Measurements from ENCODE around the gene CCDC28B.

Gene CCDC28B

DNA sequence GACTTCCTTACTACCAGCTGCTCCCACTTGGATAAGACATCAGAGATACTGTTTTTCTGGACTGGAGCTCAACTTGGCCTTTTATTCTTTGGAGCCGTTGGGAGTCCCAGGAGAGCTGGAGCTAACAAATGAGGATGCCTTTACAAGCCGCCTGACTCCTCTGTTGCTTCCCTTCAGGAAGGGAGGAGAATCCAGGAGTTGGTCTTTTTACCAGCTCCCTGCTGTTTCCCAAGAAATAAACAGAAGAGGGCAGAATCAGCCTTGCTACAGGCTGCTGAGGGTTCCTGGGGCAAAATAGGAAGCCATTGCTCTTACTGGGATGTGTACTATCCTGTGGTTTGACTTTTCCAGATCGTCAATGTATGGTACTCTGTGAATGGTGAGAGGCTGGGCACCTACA is 23.3 kb downstream of the CCDC28B start:
- no peak for DNase-seq

GRCh38 chr1:32224285-32224684 is 23.9 kb downstream of the CCDC28B start:
- DNase-seq, result no peak

DNA sequence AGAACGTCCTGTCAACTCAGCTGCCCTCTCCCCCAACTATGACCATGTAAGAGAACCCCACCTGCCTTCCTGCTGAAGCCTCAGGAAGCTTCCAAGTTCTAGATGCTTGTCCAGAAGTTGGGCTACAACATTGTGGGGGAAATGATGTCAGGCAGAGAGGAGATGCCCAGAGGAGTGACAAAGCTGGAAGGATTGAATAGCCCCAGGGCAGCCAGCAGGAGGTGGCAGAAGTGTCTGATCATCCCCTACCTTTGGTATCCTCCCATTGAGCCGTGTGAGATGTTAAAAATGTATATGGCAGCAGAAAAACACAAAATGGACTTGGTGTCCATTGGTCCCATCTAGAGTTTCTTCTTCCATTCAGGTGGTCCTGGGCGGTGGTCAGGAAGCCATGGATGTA is 28.4 kb downstream of the CCDC28B start:
- no peak for DNase-seq

DNA sequence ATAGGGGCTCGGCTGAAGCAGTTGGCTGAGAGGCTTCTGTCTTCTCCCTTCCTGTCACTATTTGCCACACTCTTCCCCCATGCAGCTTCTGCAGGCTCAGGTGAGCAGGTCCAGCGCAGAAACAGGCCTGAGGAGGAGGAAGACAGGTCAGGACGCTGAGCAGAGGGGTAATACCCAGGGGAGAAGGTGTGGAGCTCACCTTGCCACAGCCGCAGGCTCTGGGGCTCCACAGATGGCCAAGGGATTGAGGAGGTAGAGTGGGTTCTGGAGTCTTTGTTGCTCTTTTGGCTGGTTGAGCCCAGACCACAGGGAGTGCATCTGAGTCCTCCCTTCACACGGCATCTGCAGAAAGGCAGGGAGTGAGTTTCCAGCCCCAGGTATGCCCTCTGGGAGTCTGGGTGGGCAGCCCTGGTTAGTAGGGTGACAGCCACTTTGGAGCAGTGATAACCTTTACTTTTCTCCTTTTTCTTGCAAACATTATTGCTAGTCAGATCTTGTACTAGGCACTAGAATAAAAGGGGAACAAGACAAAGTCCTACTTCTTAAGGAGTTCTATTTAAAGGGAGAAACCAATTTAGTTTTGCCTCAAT is 31.5 kb downstream of the CCDC28B start:
- DNase-seq, result no peak

GRCh38 chr1:32232558-32233304 is 32.3 kb downstream of the CCDC28B start:
- DNase-seq, result no peak

DNA sequence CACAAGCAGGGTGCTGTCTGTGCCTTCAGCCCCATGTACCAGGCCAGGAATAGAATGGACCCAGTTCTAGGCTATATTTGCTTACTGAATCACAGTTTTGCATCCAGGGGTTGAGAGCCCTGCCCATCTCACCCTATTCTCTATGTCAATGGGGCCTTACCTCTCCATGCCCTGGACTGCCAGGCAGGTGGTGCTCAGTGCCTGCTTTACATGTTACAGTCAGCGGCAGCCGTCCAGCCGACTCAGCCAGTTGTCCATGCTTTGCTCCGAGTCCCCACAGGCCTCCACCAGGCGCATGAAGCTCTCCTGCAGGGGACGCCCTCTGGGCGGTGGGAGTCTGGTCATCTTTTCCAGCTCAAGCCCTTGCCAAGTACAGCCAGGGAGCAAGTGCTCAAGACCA is 34.4 kb downstream of the CCDC28B start:
- DNase-seq, result no peak

- no peak for DNase-seq
These were observed 38.9 kb downstream of the CCDC28B start for GRCh38 chr1:32239337-32239736.

- DNase-seq, result no peak
These were observed 39.4 kb downstream of the CCDC28B start for GRCh38 chr1:32239790-32240139.

DNA sequence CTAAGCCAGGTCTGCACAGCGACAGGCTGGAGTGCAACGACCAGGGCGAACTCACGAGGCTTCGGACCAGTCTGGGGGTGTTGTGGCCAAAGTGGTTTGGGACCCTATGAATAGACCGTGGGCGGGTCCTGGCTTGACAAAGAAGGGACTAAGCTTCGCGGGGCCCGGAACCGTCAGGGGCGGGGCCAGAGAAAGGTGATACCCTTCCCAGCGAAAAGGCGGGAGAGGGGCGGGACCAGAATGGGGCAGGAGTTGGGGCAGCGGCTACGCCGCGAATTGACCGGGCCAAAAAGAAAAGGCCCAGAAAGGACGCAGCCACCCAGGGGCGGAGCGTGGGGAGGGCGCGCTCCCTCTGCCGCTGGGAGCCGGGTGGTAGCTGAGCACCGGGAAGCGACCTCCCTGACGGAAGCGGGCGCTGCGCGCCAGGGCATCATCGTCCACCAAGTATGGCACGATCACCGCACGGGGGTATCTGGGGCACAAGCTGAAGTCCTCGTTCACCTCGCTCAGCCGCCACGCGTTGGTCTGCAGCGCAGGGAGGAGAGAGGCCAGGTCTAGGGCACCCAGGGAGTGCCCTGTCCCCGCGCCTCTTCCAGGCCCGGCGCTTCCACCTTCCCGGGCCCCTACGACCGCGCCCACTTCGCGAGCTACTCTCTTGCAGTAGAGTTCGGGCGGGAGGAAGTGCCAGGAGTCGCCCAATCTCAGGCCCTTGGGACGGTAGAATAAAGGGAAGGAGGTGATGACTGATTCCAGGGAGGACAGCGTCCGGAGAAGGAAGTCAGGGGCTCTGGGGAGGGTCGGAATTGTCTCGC is 40.0 kb downstream of the CCDC28B start:
- peak; percentile 9 for DNase-seq

- DNase-seq, result no peak
These were observed 40.8 kb downstream of the CCDC28B start for GRCh38 chr1:32241001-32241763.

GRCh38 chr1:32242341-32242851 is 42.0 kb downstream of the CCDC28B start:
- DNase-seq, result no peak

- no peak for DNase-seq
These were observed 46.5 kb downstream of the CCDC28B start, which contains the start of gene FAM167B for GRCh38 chr1:32246888-32247273. Gene FAM167B, plus strand, starts transcription at chr1:32247222. Its CDS starts 200 bp downstream, at chr1:32247422.

- DNase-seq, result no peak
These were observed 47.1 kb downstream of the CCDC28B start for GRCh38 chr1:32247452-32247851.

DNA sequence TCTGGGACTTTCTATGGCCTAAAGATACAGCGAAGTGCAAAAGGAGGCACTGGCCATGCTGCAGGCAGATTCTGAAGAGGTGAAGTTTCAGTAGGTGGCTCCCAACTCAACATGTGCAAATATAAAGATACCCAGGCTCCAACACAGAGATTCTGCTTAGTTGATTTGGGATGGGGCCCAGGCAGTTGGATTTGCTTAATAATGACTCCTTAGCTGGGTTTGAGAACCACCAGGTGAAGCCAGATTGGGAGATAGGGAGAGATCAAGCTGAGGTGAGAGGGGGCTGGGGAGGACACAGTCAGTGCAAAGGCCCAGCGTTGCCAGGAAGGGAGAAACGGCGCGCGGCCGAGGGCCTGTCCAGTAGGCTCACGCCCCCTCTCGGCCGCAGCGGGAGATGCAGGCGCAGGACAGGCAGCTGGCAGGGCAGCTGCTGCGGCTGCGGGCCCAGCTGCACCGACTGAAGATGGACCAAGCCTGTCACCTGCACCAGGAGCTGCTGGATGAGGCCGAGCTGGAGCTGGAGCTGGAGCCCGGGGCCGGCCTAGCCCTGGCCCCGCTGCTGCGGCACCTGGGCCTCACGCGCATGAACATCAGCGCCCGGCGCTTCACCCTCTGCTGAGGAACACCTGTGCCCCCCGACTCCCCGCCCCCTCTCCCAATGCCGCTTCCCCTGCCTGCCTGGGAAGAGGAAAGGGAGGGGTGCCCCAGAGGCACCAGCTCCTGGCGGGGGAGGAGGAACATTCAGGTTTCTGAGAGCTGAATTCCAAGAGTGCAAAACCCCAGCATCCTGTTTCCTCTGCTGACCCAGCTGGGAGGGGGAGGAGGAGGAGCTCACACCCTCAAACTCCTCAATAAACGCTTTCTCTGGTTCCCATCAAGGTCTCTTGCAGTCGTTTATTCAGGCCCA is 47.8 kb downstream of the CCDC28B start:
- DNase-seq, result peak; percentile 66

DNA sequence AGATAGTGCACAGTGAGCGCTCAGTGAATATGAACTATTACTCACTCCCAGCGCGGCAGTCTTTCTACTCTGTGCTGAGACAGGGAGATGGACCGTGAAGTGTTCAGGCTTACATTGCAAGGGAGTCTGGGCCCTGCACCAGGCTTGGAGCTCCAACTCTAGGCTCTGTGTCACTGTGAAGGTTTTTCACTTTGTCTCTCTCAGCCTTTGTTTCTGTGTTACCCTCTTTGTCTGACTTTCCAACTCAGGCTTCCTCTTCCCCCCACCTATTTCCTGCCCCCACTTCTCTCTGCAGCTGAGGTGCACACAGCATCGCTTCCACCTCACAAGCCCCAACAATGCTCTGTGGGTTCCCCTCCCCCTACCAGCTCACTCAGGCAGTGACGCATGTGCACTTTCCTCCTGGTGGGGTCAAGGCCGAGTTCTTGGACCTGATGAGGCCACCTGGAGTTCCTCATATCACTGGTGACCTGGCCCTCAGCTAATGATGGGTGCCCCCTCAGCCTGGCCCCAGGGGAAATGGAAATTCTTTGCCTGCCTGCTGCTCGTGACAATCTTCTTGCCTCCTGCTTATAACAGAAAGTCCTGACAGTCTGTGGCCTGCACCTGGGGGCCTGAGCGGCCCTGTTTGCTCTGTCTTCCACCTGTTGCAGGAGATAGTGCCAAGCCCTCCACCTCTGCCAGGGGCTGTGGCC is 49.6 kb downstream of the CCDC28B start:
- no peak for DNase-seq

DNA sequence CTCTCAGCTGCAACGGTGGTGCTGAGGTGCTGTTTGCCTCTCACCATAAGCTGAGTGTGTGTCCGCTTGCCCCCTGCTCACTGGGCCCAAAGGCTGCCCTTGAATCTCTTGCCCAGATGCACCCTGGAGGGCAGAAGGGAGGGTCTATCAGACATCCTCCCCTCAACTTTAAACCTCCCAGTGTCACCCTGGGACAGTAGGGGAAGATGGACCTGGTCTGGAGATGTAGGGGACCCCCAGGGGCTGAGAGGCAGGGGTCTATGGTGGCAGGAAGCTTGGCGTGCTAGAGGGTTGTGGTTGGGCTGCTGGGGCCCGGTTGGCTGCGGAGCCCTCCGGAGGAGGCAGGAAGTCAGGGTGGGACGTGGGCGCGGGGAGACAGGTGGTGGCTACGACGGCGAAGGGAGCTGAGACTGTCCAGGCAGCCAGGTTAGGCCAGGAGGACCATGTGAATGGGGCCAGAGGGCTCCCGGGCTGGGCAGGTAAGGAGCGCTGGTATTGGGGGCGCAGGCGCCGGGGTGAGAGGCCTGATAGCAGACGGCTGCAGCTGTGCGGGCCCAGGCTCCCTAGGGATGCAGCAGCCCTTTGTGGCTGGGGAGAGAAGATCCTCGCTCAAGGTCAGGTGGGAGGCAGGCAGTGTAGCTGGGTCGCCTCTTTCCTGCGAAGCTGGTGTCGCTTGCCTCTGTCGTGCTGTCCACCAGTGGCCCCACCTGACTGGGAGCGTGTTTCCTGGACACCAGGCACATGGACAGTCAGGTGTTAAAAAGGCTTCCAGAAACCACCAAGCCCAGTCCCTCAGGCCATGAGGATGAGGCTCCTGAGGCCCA is 50.7 kb downstream of the CCDC28B start, which contains the start of gene LCK:
Gene LCK (plus strand): TSS at position 373 of the 824 bp plus-strand sequence. CDS start 23,065 bp downstream, outside the sequence.
- no peak for DNase-seq
